H9 (cell line): ENCODE measurements around the gene MEG3. TPM values are rescaled to one million over a fixed set of nuclear protein-coding genes. Genes with fewer than 3 reads are reported as not detected.

Experiments
- DNase-seq: peaks from one replicate; pipeline ENCODE4 v3.0.0-alpha.2; 2017
- H2AFZ ChIP-seq: one replicate; pipeline ENCODE4 v1.6.1; 2013; ENCODE audit warnings: mild to moderate bottlenecking, low read length, control low read depth, moderate library complexity
- H2AK5ac ChIP-seq: 2 replicates; pipeline ENCODE4 v1.6.1; 2013; ENCODE audit warnings: low read length, control low read depth, mixed read lengths; ENCODE audit not compliant: insufficient read length
- H2BK120ac ChIP-seq: one replicate; pipeline ENCODE4 v1.6.1; 2013; ENCODE audit warnings: low read depth, mild to moderate bottlenecking, low read length, control low read depth, inconsistent platforms; ENCODE audit not compliant: poor library complexity, severe bottlenecking
- H2BK12ac ChIP-seq: 2 replicates; pipeline ENCODE4 v1.6.1; 2013; ENCODE audit warnings: low read length, control low read depth, mixed read lengths, low read depth; ENCODE audit not compliant: insufficient read length
- H2BK15ac ChIP-seq: 2 replicates; pipeline ENCODE4 v1.6.1; 2013; ENCODE audit warnings: low read depth, low read length, control low read depth
- H2BK20ac ChIP-seq: one replicate; pipeline ENCODE4 v1.6.1; 2013; ENCODE audit warnings: low read depth, mild to moderate bottlenecking, low read length, control low read depth, inconsistent platforms; ENCODE audit not compliant: poor library complexity, severe bottlenecking
- H2BK5ac ChIP-seq: 2 replicates; pipeline ENCODE4 v1.6.1; 2013; ENCODE audit warnings: low read length, control low read depth, mixed read lengths; ENCODE audit not compliant: insufficient read length
- H3K14ac ChIP-seq: 2 replicates; pipeline ENCODE4 v1.6.1; 2013; ENCODE audit warnings: low read length, control low read depth; ENCODE audit not compliant: insufficient read depth
- H3K18ac ChIP-seq: 2 replicates; pipeline ENCODE4 v1.6.1; 2013; ENCODE audit warnings: low read depth, mild to moderate bottlenecking, mixed read lengths, low read length, control low read depth; ENCODE audit not compliant: insufficient read length
- H3K23ac ChIP-seq: 2 replicates; pipeline ENCODE4 v1.6.1; 2013; ENCODE audit warnings: low read length, control low read depth, mixed read lengths, low read depth; ENCODE audit not compliant: insufficient read length
- H3K23me2 ChIP-seq: 2 replicates; pipeline ENCODE4 v1.6.1; 2013; ENCODE audit warnings: low read depth, mild to moderate bottlenecking, mixed read lengths, low read length, control low read depth; ENCODE audit not compliant: insufficient read length, poor library complexity, severe bottlenecking
- H3K27ac ChIP-seq: 2 replicates; pipeline ENCODE4 v1.5.1; 2013; ENCODE audit warnings: low read length, control low read depth, mixed read lengths, low read depth; ENCODE audit not compliant: insufficient read length
- H3K27me3 ChIP-seq: 2 replicates; pipeline ENCODE4 v1.6.1; 2013; ENCODE audit warnings: low read length, control low read depth, inconsistent platforms; ENCODE audit not compliant: insufficient read depth
- H3K4ac ChIP-seq: 2 replicates; pipeline ENCODE4 v1.6.1; 2013; ENCODE audit warnings: low read depth, mild to moderate bottlenecking, control low read depth, inconsistent platforms, low read length, moderate library complexity
- H3K4me1 ChIP-seq: 2 replicates; pipeline ENCODE4 v1.6.1; 2013; ENCODE audit warnings: low read length, control low read depth, inconsistent platforms; ENCODE audit not compliant: insufficient read depth
- H3K4me2 ChIP-seq: 2 replicates; pipeline ENCODE4 v1.6.1; 2013; ENCODE audit warnings: low read length, control low read depth, mixed read lengths; ENCODE audit not compliant: insufficient read length, insufficient read depth
- H3K56ac ChIP-seq: 2 replicates; pipeline ENCODE4 v1.6.1; 2013; ENCODE audit warnings: low read depth, mild to moderate bottlenecking, mixed read lengths, low read length, control low read depth; ENCODE audit not compliant: insufficient read length
- H3K79me1 ChIP-seq: 2 replicates; pipeline ENCODE4 v1.6.1; 2013; ENCODE audit warnings: low read depth, mild to moderate bottlenecking, moderate library complexity, low read length, control low read depth, inconsistent platforms; ENCODE audit not compliant: insufficient read depth, poor library complexity, severe bottlenecking
- H3K79me2 ChIP-seq: 2 replicates; pipeline ENCODE4 v1.6.1; 2013; ENCODE audit warnings: low read length, control low read depth, inconsistent platforms; ENCODE audit not compliant: insufficient read depth
- H3K9ac ChIP-seq: 2 replicates; pipeline ENCODE4 v1.6.1; 2013; ENCODE audit warnings: low read length, control low read depth, mixed read lengths; ENCODE audit not compliant: insufficient read length; ENCODE audit errors: extremely low read depth
- H3K9me3 ChIP-seq: one replicate; pipeline ENCODE4 v1.6.1; 2013; ENCODE audit warnings: low read depth, low read length, inconsistent platforms; ENCODE audit not compliant: control insufficient read depth
- H3T11ph ChIP-seq: one replicate; pipeline ENCODE4 v1.6.1; 2013; ENCODE audit warnings: mild to moderate bottlenecking, low read length, control low read depth, inconsistent platforms
- H4K20me1 ChIP-seq: one replicate; pipeline ENCODE4 v1.6.1; 2013; ENCODE audit not compliant: control insufficient read depth, insufficient read length, insufficient read depth
- H4K5ac ChIP-seq: 2 replicates; pipeline ENCODE4 v1.6.1; 2013; ENCODE audit warnings: low read depth, mild to moderate bottlenecking, mixed read lengths, low read length, control low read depth; ENCODE audit not compliant: insufficient read length
- H4K8ac ChIP-seq: replicated peaks from 2 replicates; pipeline ENCODE4 v1.6.1; 2013; ENCODE audit warnings: low read length, control low read depth, mixed read lengths, low read depth; ENCODE audit not compliant: insufficient read length
- H4K91ac ChIP-seq: 2 replicates; pipeline ENCODE4 v1.6.1; 2013; ENCODE audit warnings: low read depth, mild to moderate bottlenecking, moderate library complexity, mixed read lengths, low read length, control low read depth; ENCODE audit not compliant: insufficient read length
- H3K27ac Mint-ChIP-seq, 3 experiments: 2 replicates in 2 of 3; 3 replicates in 1 of 3; pipeline ENCODE4 v1.8.0; 2020 to 2021; ENCODE audit warnings: mixed read lengths in 3 of 3, mild to moderate bottlenecking in 1 of 3, moderate library complexity in 1 of 3
- H3K27me3 Mint-ChIP-seq: 2 replicates; pipeline ENCODE4 v1.8.0; 2021; ENCODE audit warnings: low read depth, mild to moderate bottlenecking, moderate library complexity, mixed read lengths
- H3K36me3 Mint-ChIP-seq, 3 experiments: 2 replicates in 2 of 3; 3 replicates in 1 of 3; pipeline ENCODE4 v1.8.0; 2020 to 2021; ENCODE audit warnings: low read depth in 3 of 3, mixed read lengths in 3 of 3; ENCODE audit not compliant: insufficient read depth in 1 of 3
- H3K4me1 Mint-ChIP-seq, 2 experiments: 2 replicates each; pipeline ENCODE4 v1.8.0; 2020; ENCODE audit warnings: mixed read lengths in 2 of 2
- H3K4me3 Mint-ChIP-seq, 2 experiments: 2 replicates in 1 of 2; 3 replicates in 1 of 2; pipeline ENCODE4 v1.8.0; 2020 to 2021; ENCODE audit warnings: mild to moderate bottlenecking in 2 of 2, mixed read lengths in 2 of 2, moderate library complexity in 1 of 2
- H3K9me3 Mint-ChIP-seq, 2 experiments: 2 replicates in 1 of 2; 3 replicates in 1 of 2; pipeline ENCODE4 v1.8.0; 2020; ENCODE audit warnings: mild to moderate bottlenecking in 2 of 2, mixed read lengths in 2 of 2, moderate library complexity in 1 of 2
- CTCF ChIP-seq: fragments of 200-600 bp; sonication (generic); conservative IDR thresholded peaks from 3 replicates; pipeline ENCODE4 v1.8.0; 2021; ENCODE audit warnings: antibody characterized with exemption, mild to moderate bottlenecking
- WGBS: extraction: QIAGEN DNeasy Blood & Tissue Kit; methylation state at CpG from one replicate; pipeline ENCODE4 v1.1.7; 2013; ENCODE audit warnings: missing lambda C conversion rate, low lambda C conversion rate, mixed read lengths; ENCODE audit not compliant: insufficient read length; ENCODE audit errors: extremely low coverage; 5-methylcytosine and 5-hydroxymethylcytosine counted together
- total RNA-seq: library from RNA; stranded (reverse); gene quantifications from 2 replicates; pipeline ENCODE4 v1.2.1, GENCODE V29; 2021

The MEG3 gene
- total RNA-seq, 1 experiment from 2014 or later: 0.52 TPM

GRCh38 chr14:100823413-100824080, 2.4 kb upstream of the MEG3 start:
- no peaks in the 10 kb centered on the region for H3K23me2 ChIP-seq
- H3K18ac ChIP-seq: no peak overlapping the region
- no peaks in the 10 kb centered on the region for H3K9me3 ChIP-seq
- no peaks in the 10 kb centered on the region for H3K27me3 ChIP-seq
- Mint-ChIP-seq H3K27me3 (peaks cover 16% of the 10 kb centered on the region), H3K9me3 (peaks cover 23 to 28% of the 10 kb centered on the region in 2 experiments), H3K27ac (no peak overlapping the region; a peak in 1 of 7 replicates), H3K36me3 (peaks cover 8 to 29% (median 19%) of the 10 kb centered on the region in 3 experiments), H3K4me1 (peaks cover 0 to 10% of the 10 kb centered on the region in 2 experiments; a peak in 3 of 4 replicates), H3K4me3 (no peak overlapping the region)
- H2BK120ac ChIP-seq: no peak overlapping the region
- H3K4me1 ChIP-seq: no peaks in the 10 kb centered on the region
- no peak overlapping the region for H3K14ac ChIP-seq
- no peak for DNase-seq
- H4K5ac ChIP-seq: no peak overlapping the region
- no peak overlapping the region for H3K27ac ChIP-seq
- H3K23ac ChIP-seq: no peak overlapping the region
- no peak overlapping the region for H2AFZ ChIP-seq
- no peak for TF ChIP-seq CTCF
- no CpG with 5 or more reads among the region's 11 CpGs for WGBS
- H2AK5ac ChIP-seq: no peak overlapping the region
- H4K20me1 ChIP-seq: no peaks in the 10 kb centered on the region
- no peaks in the 10 kb centered on the region for H3K79me2 ChIP-seq
- no peak overlapping the region for H2BK5ac ChIP-seq
- no peak overlapping the region for H3K9ac ChIP-seq
- no peak overlapping the region for H3K56ac ChIP-seq
- H3K4ac ChIP-seq: no peak overlapping the region
- no peak overlapping the region for H4K8ac ChIP-seq
- H3K4me2 ChIP-seq: no peak overlapping the region
- no peak overlapping the region for H4K91ac ChIP-seq
- no peak overlapping the region for H2BK20ac ChIP-seq
- H2BK12ac ChIP-seq: no peak overlapping the region
- H3T11ph ChIP-seq: no peak overlapping the region
- no peaks in the 10 kb centered on the region for H3K79me1 ChIP-seq
- H2BK15ac ChIP-seq: no peak overlapping the region
